DMS114 treated with DMSO at 0.1 percent for 48 hours (cell line): ENCODE data around the gene OR1B1.
"Not testable (repeated sequence)": the region's sequence is repeated elsewhere in the genome, so short reads cannot be mapped to it uniquely, and the experiment has no call there.

Experiments used
- DNase-seq: peaks from one replicate; lab custom pipeline; 2025; ENCODE audit not compliant: unreplicated experiment; lab: John Stamatoyannopoulos, UW

The OR1B1 gene

GRCh38 chr9:122657527-122657926, at the start of gene OR1B1:
OR1B1 (minus strand) TSS chr9:122657627.
- DNase-seq: no peak

- no peak for DNase-seq
Observed at GRCh38 chr9:122695696-122696095, 38.3 kb upstream of the OR1B1 start.

- DNase-seq: no peak
Observed at GRCh38 chr9:122684851-122685250, 27.4 kb upstream of the OR1B1 start.

GRCh38 chr9:122672481-122672880, 15.1 kb upstream of the OR1B1 start:
- DNase-seq: no peak

GRCh38 chr9:122661416-122661815, 4.0 kb upstream of the OR1B1 start, which contains the start of gene OR1L1:
OR1L1 (plus strand) TSS chr9:122661716; CDS start chr9:122661716, 0 bp downstream.
- DNase-seq: no peak

- no peak for DNase-seq
Observed at GRCh38 chr9:122656378-122656777, 1.0 kb downstream of the OR1B1 start.

- DNase-seq: no peak
Observed at GRCh38 chr9:122642226-122642625, 15.2 kb downstream of the OR1B1 start.

GRCh38 chr9:122619996-122620395, 37.4 kb downstream of the OR1B1 start:
- DNase-seq: no peak

- DNase-seq: no peak
Observed at GRCh38 chr9:122614362-122614761, 43.1 kb downstream of the OR1B1 start, which contains the start of gene OR1Q1. OR1Q1 (plus strand) TSS chr9:122614738; CDS start chr9:122614738, 0 bp downstream.

GRCh38 chr9:122609804-122610203, 47.6 kb downstream of the OR1B1 start:
- no peak for DNase-seq

- DNase-seq: no peak
Observed at GRCh38 chr9:122606587-122606986, 50.8 kb downstream of the OR1B1 start.

GRCh38 chr9:122605691-122606090, 51.7 kb downstream of the OR1B1 start:
- DNase-seq: no peak

- DNase-seq: not testable (repeated sequence)
Observed at GRCh38 chr9:122583284-122583683, 74.1 kb downstream of the OR1B1 start, which contains the start of gene OR1L8. OR1L8 (minus strand) TSS chr9:122583384; CDS start chr9:122568477, 14,907 bp downstream.

- DNase-seq: no peak
Observed at GRCh38 chr9:122580360-122580759, 77.1 kb downstream of the OR1B1 start.

- no peak for DNase-seq
Observed at GRCh38 chr9:122579874-122580273, 77.6 kb downstream of the OR1B1 start.
